K562 (cell line): ENCODE results near the gene ZFYVE19. TPM values are rescaled to one million over a fixed set of nuclear protein-coding genes. Genes with fewer than 3 reads are reported as not detected.
A peak's percentile ranks its signal among the peaks of the same experiment; 100 is the strongest.

Source experiments
- EWSR1 ChIP-seq: fragments of 450-650 bp; IDR thresholded peaks from 2 replicates; pipeline ENCODE4 v1.6.1; 2018; ENCODE audit warnings: borderline replicate concordance, mild to moderate bottlenecking, low read depth, moderate library complexity; ENCODE audit not compliant: partially characterized antibody
- PHF20 ChIP-seq: fragments of 450-650 bp; IDR thresholded peaks from 2 replicates; pipeline ENCODE4 v1.6.1; 2018; ENCODE audit not compliant: partially characterized antibody
- ZNF316 ChIP-seq: fragments of 450-650 bp; IDR thresholded peaks from 2 replicates; pipeline ENCODE4 v1.6.1; 2016
- ZNF551 ChIP-seq: fragments of 250-450 bp; sonication (Bioruptor Pico); IDR thresholded peaks from 2 replicates; pipeline ENCODE4 v1.5.0; 2021; ENCODE audit warnings: mild to moderate bottlenecking, moderate library complexity
- polyA plus RNA-seq, 8 experiments: library from polyadenylated mRNA; depleted of rRNA in 4 of 8; stranded (reverse) in 5 of 8; unstranded in 3 of 8; fragments of >200 nt; fragmentation: Nextera tagmentation in 2 of 8; fragmentation: Illumina TruSeq in 1 of 8; extraction: Ambion mirVana in 2 of 8; extraction: Trizol in 1 of 8; gene quantifications; 2 replicates each; pipeline versions ENCODE4 v1.2.1 to v1.2.3, GENCODE V29; 2011 to 2014; ENCODE audit warnings: inconsistent platforms in 1 of 8, missing spikeins in 1 of 8
- total RNA-seq, 7 experiments: library from RNA; depleted of rRNA in 6 of 7; stranded (reverse); fragments of >200 nt in 6 of 7; fragmentation: Illumina TruSeq in 2 of 7; extraction: Trizol in 2 of 7; gene quantifications; 2 replicates each; pipeline versions ENCODE4 v1.2.1 to v1.2.3, GENCODE V29; 2011 to 2021; ENCODE audit warnings: low replicate concordance in 1 of 7
- TF ChIP-seq, protein P1 (sequence below), 2 experiments: fragments of 450-650 bp in 1 of 2; sonication (generic) in 1 of 2; formaldehyde crosslinking in 1 of 2; IDR thresholded peaks; 2 replicates each; pipeline versions ENCODE4 v1.7.1 to v1.9.0; 2016 to 2022; ENCODE audit warnings: inconsistent platforms in 1 of 2, mild to moderate bottlenecking in 1 of 2, missing genetic modification reagents in 1 of 2
- TF ChIP-seq, protein P2 (sequence below): fragments of 450-650 bp; formaldehyde crosslinking; conservative IDR thresholded peaks from 2 replicates; pipeline ENCODE4 v1.4.0; 2022; ENCODE audit warnings: mild to moderate bottlenecking, missing genetic modification characterization
- TF ChIP-seq, protein P3 (sequence below): sonication (generic); formaldehyde crosslinking; IDR thresholded peaks from 2 replicates; pipeline ENCODE4 v1.8.1; 2023; ENCODE audit warnings: mild to moderate bottlenecking, missing genetic modification reagents
- TF ChIP-seq, protein P4 (sequence below): IDR thresholded peaks from 2 replicates; pipeline ENCODE4 v1.6.1; 2014; ENCODE audit warnings: antibody characterized with exemption
- TF ChIP-seq, protein P5 (sequence below): sonication (generic); formaldehyde crosslinking; IDR thresholded peaks from 2 replicates; pipeline ENCODE4 v1.8.0; 2022; ENCODE audit warnings: mild to moderate bottlenecking, missing genetic modification reagents, borderline replicate concordance

The ZFYVE19 gene
- total and polyA plus RNA-seq, 9 of the 15 experiments (the other 6 are each of a cell fraction or from before 2014, with no cell fraction given) = 1.5 to 36.8 (median 19.9) TPM

DNA sequence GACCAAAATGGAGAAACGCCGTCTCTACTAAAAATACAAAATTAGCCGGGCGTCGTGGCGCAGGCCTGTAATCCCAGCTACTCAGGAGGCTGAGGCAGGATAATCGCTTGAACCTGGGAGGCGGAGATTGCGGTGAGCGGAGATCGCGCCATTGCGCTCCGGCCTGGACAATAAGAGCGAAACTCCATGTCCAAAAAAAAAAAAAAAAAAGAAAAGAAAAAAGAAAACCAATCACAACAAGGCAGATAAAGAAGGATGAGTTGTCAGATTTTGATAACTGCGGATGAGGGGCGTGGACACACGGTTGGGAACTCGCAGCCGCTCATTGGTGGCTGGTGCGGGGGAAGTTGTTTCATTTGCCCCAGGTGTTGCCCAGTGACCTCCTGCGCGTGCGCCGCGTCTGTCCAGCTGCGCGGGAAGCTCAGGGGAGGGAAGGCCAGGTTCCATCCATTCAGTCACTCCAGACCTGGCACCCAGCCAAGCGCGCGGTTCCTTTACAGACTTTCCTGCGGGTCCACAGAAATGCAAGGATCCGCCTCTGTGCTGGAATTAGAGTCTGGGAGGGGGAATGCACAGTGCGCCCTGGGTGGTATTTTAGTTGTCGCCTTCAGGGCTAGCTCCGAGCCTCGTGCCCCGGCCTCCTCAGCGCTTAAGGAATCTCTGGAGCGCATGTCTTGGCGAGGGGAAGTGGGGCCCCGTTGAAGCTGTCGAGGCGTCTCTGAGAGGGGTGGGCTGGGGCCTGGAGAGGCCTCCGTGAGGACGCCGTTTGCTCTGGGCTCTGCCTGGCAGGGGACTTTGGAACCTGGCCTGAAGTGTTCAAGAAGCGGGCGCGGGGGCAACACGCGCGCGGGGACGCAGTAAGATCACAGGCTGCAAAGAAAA, 43.7 kb upstream of the ZFYVE19 start (continued):
- TF ChIP-seq, protein P1, sequence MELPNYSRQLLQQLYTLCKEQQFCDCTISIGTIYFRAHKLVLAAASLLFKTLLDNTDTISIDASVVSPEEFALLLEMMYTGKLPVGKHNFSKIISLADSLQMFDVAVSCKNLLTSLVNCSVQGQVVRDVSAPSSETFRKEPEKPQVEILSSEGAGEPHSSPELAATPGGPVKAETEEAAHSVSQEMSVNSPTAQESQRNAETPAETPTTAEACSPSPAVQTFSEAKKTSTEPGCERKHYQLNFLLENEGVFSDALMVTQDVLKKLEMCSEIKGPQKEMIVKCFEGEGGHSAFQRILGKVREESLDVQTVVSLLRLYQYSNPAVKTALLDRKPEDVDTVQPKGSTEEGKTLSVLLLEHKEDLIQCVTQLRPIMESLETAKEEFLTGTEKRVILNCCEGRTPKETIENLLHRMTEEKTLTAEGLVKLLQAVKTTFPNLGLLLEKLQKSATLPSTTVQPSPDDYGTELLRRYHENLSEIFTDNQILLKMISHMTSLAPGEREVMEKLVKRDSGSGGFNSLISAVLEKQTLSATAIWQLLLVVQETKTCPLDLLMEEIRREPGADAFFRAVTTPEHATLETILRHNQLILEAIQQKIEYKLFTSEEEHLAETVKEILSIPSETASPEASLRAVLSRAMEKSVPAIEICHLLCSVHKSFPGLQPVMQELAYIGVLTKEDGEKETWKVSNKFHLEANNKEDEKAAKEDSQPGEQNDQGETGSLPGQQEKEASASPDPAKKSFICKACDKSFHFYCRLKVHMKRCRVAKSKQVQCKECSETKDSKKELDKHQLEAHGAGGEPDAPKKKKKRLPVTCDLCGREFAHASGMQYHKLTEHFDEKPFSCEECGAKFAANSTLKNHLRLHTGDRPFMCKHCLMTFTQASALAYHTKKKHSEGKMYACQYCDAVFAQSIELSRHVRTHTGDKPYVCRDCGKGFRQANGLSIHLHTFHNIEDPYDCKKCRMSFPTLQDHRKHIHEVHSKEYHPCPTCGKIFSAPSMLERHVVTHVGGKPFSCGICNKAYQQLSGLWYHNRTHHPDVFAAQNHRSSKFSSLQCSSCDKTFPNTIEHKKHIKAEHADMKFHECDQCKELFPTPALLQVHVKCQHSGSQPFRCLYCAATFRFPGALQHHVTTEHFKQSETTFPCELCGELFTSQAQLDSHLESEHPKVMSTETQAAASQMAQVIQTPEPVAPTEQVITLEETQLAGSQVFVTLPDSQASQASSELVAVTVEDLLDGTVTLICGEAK (IDR thresholded peaks at IDR 0.05) = no peak
- TF ChIP-seq, protein P1 (CRISPR knock-in tag; IDR thresholded peaks at IDR 0.05) = no peak
- TF ChIP-seq ZNF551 (CRISPR knock-in tag) (no peak), PHF20 (no peak), EWSR1 (no peak), ZNF316 (peak; percentile 66)
- TF ChIP-seq, protein P2, sequence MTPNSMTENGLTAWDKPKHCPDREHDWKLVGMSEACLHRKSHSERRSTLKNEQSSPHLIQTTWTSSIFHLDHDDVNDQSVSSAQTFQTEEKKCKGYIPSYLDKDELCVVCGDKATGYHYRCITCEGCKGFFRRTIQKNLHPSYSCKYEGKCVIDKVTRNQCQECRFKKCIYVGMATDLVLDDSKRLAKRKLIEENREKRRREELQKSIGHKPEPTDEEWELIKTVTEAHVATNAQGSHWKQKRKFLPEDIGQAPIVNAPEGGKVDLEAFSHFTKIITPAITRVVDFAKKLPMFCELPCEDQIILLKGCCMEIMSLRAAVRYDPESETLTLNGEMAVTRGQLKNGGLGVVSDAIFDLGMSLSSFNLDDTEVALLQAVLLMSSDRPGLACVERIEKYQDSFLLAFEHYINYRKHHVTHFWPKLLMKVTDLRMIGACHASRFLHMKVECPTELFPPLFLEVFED (CRISPR knock-in tag) = no peak
- TF ChIP-seq, protein P3, sequence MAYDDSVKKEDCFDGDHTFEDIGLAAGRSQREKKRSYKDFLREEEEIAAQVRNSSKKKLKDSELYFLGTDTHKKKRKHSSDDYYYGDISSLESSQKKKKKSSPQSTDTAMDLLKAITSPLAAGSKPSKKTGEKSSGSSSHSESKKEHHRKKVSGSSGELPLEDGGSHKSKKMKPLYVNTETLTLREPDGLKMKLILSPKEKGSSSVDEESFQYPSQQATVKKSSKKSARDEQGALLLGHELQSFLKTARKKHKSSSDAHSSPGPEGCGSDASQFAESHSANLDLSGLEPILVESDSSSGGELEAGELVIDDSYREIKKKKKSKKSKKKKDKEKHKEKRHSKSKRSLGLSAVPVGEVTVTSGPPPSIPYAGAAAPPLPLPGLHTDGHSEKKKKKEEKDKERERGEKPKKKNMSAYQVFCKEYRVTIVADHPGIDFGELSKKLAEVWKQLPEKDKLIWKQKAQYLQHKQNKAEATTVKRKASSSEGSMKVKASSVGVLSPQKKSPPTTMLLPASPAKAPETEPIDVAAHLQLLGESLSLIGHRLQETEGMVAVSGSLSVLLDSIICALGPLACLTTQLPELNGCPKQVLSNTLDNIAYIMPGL (CRISPR knock-in tag) = 0 out of 2 replicates have a peak, but pooled peaks have one; percentile 16
- TF ChIP-seq, protein P4, sequence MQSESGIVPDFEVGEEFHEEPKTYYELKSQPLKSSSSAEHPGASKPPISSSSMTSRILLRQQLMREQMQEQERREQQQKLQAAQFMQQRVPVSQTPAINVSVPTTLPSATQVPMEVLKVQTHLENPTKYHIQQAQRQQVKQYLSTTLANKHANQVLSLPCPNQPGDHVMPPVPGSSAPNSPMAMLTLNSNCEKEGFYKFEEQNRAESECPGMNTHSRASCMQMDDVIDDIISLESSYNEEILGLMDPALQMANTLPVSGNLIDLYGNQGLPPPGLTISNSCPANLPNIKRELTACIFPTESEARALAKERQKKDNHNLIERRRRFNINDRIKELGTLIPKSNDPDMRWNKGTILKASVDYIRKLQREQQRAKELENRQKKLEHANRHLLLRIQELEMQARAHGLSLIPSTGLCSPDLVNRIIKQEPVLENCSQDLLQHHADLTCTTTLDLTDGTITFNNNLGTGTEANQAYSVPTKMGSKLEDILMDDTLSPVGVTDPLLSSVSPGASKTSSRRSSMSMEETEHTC = no peak
- TF ChIP-seq, protein P5, sequence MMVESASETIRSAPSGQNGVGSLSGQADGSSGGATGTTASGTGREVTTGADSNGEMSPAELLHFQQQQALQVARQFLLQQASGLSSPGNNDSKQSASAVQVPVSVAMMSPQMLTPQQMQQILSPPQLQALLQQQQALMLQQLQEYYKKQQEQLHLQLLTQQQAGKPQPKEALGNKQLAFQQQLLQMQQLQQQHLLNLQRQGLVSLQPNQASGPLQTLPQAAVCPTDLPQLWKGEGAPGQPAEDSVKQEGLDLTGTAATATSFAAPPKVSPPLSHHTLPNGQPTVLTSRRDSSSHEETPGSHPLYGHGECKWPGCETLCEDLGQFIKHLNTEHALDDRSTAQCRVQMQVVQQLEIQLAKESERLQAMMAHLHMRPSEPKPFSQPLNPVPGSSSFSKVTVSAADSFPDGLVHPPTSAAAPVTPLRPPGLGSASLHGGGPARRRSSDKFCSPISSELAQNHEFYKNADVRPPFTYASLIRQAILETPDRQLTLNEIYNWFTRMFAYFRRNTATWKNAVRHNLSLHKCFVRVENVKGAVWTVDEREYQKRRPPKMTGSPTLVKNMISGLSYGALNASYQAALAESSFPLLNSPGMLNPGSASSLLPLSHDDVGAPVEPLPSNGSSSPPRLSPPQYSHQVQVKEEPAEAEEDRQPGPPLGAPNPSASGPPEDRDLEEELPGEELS (CRISPR knock-in tag) = peak; percentile 84
